ENCODE measurements around the gene NHLH2.

NHLH2 gene

GRCh38 chr1:115840605-115841460 lies at the start of gene NHLH2:
NHLH2 (minus strand) TSS chr1:115841126; CDS start chr1:115838372, 2,754 bp downstream.
- in situ Hi-C loops (cut with MboI; ENCODE audit: low sequenced_read_pairs): no loop called here

GRCh38 chr1:115890580-115890979 lies 49.7 kb upstream of the NHLH2 start:
- in situ Hi-C loops (cut with MboI; ENCODE audit: low sequenced_read_pairs): no loop called here

- in situ Hi-C loops (cut with MboI; ENCODE audit: low sequenced_read_pairs): no loop called here
These were observed 48.0 kb upstream of the NHLH2 start for GRCh38 chr1:115888976-115889375.

DNA sequence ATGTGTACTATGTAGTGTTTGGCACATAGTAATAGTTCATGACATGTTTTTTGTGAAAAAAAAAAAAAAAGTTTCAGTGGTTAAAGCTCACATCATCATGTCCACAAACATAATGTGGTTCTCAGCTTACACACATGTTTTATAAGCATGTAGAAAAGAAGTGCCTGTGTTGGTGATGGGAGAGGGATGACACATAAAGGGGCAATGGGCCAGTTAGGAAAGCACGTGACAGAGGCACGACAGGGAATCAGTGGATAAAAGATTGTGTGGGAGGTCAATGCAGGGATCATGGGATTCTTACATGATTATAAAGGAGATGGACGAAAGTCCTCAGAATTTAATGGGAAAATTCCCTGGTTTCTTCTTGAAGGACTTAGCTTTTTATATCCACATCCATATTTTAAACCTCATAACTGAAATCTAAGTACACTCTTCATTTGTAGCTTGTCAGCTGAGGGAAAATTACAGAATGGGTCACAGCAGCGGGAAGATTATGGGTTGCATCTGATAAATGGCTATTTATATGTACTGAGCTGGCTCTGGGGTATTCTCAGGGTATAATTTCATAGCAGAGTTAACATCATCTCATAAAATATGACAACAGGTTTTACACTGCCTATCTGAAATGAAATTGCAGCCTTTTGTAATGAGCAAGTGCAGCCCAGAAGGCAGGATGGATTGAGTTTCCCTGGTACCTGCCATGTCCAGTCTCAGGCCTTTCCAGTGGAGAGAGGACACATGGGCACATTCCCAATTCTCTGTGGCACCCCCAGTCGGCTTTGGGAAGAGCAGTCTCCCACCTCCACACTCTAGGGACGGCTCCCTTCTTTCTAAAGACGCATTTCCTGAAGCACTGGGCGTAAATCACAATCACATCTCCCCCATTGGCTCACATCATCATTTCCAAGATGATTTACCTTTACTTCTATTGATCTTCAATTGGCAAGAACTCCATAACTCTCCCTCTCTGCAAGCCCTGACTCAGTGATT lies 42.3 kb upstream of the NHLH2 start:
- in situ Hi-C loops (cut with MboI; ENCODE audit: low sequenced_read_pairs): no loop called here

DNA sequence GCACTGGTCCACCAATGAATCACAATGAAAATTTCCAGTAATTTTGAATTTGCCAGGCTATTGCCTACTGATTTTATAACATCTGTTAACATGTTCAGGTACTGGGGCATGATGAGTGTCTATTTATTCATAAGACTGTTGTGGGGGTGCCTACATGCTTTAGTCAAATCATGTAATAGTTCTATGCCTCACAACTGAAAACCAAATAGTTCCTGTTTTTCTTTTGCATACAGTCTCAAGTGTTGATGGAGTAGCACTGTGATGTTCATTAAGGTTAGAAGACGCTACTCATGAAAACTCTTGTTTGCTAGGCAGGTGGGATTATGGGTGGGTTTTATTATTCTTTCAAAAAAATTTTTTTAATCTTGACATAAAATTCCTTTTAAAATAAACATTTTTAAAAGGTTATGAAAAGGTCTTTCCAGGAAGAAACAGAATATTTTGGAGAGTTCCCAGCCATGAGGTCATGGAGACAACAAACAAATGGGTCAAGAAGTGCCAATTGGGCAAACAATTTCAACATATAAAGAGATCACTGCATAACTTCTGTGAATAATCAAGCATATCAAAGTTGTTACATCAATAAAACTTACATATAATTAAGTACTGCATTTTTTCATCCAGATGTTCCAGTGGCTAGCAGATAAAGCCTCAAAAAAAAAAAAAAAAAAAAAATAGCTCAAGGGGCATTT lies 40.2 kb upstream of the NHLH2 start:
- in situ Hi-C loops (cut with MboI; ENCODE audit: low sequenced_read_pairs): no loop called here

GRCh38 chr1:115879977-115880376 lies 39.1 kb upstream of the NHLH2 start:
- in situ Hi-C loops (cut with MboI; ENCODE audit: low sequenced_read_pairs): no loop called here

DNA sequence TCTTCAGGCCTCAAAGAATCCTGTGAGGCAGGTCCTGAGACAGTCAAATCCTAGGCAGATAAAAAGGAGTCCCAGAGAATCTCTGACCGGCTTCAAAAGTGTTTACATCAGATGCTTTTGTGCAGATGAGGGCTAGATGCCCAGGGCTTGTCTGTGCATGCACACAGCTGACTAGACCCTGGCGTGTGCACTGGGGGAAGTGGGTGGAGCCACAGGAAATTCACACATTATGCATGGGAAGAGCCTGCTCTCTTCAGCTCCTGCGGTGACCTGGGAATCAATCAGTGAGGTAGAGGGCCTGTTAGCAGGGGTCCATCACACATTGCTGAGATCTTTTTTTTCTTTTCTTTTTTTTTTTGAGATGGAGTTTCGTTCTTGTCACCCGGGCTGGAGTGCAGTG lies 36.6 kb upstream of the NHLH2 start:
- in situ Hi-C loops (cut with MboI; ENCODE audit: low sequenced_read_pairs): no loop called here

DNA sequence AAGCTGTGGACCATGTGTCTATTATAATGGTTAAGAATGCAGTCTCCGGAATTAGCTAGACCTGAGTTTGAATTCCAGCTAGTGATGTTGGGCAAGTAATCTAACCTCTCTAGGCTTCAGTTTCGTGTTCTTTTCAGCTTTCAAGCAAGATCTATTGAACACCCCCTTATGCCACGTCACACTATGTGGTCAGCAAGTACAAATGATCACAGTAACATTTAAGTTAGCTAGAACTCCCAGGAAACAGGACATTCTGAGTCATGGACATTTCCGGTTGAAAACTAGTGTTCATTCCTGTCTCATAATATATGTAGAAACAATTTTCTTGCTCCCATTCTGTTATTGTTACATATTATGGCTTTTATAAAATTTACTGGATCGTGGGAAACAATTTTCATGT lies 34.0 kb upstream of the NHLH2 start:
- in situ Hi-C loops (cut with MboI; ENCODE audit: low sequenced_read_pairs): no loop called here

- in situ Hi-C loops (cut with MboI; ENCODE audit: low sequenced_read_pairs): no loop called here
These were observed 33.6 kb upstream of the NHLH2 start for GRCh38 chr1:115874497-115874896.

DNA sequence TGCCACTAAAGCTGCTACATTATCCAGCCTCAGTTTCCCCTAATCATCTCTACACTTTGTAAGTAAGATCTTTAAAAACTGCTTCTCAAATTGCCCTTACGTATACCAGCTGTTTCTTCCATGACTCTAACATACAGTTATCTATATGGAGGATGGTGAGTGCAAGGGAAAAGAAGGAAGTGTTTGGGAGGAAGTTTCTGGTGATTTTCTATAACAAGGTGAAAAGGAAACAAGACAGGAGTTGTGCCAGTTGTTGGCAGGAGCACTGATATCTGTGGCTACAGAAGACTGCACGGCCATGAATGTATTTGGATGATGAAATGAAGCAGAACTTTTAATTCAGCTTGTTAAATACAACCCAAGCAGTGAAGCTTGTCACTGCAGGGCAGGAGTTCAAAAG lies 32.3 kb upstream of the NHLH2 start:
- in situ Hi-C loops (cut with MboI; ENCODE audit: low sequenced_read_pairs): no loop called here

DNA sequence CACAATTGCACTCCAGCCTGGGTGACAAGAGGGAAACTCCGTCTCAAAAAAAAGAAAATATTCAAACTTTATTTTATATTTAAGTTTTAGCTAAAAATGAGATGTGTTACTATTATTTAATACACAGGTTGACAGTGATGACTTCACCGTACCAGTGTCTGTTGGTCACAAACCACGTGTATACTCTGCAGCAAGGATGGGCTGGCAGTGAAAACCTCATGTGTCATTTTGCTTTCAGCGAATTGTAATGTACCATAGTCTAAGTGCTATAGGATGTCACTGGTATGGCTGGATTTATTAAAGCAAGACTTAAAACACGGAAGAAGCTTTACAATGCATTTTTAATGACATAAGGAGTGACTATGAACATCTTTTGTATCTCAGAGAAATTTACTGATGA lies 28.1 kb upstream of the NHLH2 start:
- in situ Hi-C loops (cut with MboI; ENCODE audit: low sequenced_read_pairs): no loop called here

DNA sequence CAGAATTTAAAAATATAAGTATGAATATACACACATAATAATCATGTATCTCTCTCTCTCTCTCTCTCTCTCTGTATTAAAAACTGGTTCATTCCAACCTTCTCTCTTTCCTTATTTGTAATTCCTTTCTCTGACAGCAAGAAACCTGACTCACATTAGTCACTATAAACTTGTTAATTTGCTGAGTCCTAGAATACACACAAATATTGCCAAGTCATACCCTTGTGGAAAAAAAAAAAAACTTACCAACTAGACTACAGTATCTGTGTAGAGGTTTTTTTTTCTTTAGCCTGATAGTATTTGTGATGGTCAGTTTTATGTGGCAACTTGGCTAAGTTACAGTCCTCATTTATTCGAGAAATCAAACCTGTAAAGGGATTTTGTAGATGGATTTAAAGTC lies 26.3 kb upstream of the NHLH2 start:
- in situ Hi-C loops (cut with MboI; ENCODE audit: low sequenced_read_pairs): no loop called here

GRCh38 chr1:115865704-115866380 lies 24.9 kb upstream of the NHLH2 start:
- in situ Hi-C loops (cut with MboI; ENCODE audit: low sequenced_read_pairs): no loop called here

GRCh38 chr1:115862403-115862802 lies 21.5 kb upstream of the NHLH2 start:
- in situ Hi-C loops (cut with MboI; ENCODE audit: low sequenced_read_pairs): no loop called here

- in situ Hi-C loops (cut with MboI; ENCODE audit: low sequenced_read_pairs): no loop called here
These were observed 13.1 kb upstream of the NHLH2 start for GRCh38 chr1:115854005-115854404.

DNA sequence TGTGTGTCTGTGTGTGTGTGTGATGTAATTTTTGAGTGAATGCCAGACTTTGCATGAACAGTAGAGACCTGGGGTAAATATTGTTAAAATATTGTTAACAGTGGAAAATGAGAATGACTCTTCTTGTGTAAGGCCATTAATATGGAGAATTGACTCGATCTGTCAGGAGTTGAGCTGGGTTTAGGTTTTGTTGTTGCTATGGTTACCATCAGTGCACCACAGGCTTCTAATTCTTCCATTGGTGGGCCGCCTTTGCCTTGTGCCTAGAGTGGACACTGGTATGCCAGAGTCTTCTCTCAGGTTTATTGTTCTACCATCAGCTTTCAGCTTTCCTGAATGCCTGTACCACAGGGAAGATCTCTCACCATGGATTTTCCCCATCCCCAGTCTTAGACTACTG lies 10.0 kb upstream of the NHLH2 start:
- in situ Hi-C loops (cut with MboI; ENCODE audit: low sequenced_read_pairs): no loop called here

DNA sequence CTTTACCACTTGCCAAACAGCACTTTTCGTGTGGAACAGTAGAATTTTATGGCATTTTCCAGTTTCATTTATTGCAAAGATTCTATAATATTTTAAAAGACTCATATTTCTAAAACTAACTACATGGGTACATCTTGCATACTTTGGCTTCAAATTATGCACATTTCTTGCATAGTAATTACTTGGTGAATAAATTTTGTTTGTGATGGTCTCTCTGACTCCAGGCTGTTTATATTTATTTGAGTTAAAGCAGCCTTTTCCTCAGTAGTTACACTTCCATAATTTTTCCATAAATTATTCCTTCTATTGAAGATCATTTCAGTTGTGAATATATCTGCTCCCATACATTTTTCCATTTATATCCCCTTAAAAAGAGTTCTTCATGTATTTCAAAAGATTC lies 6.9 kb upstream of the NHLH2 start:
- in situ Hi-C loops (cut with MboI; ENCODE audit: low sequenced_read_pairs): no loop called here

DNA sequence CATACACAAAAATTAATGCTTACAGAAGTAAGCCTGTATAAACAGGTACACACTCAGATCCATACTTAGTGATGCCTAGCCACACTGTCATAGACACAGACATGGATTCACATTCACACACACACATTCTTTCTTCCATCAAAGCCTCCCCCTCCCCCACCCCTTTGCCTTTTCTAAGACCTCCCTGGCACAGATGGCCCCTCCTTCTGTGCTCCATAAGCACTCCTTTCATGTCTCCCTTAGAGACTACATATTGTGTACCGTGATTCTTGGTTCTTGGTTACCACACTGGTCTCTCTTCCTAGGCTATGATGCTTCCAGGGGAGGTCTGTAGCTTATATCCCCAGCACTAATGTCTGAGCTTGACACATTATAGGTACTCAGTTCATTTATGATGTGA lies 2.0 kb upstream of the NHLH2 start:
- in situ Hi-C loops (cut with MboI; ENCODE audit: low sequenced_read_pairs): no loop called here

- in situ Hi-C loops (cut with MboI; ENCODE audit: low sequenced_read_pairs): no loop called here
These were observed 1.2 kb downstream of the NHLH2 start for GRCh38 chr1:115839679-115840237.

DNA sequence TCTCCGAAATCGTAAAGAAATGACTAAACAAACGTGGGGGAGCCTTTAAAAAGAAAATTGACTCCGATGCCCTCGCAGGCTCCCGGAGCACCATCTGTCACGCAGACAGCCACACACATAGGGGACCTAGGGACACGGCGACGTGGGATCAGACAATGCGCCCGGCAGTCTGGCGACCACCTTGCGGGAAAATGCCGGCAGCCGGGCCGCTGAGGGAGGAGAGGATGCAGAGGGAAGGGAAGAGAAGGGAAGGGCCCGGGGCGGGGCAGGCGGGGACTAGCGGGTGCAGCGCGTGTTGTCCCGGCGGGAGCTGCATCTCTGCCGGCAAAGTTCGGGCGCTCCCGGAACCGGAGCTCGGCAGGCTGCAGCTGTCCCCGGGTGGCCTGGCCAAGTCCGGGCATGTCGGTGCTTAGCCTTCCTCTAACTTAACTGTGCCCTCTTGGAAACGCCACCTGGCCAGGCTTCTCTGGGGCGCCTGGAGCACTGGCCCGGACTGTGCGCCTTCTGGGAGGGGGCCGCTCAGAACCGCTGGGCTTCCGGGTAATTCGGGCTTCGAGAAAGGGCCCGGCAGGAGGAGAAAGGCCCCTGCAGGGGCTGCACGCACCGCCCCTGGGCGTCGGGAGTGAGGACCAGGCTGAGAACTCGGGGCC lies 1.8 kb downstream of the NHLH2 start:
- in situ Hi-C loops (cut with MboI; ENCODE audit: low sequenced_read_pairs): no loop called here
